Measurements from ENCODE around the gene ACTN3.
A peak's percentile ranks its signal among the peaks of the same experiment; 100 is the strongest.

Gene ACTN3

DNA sequence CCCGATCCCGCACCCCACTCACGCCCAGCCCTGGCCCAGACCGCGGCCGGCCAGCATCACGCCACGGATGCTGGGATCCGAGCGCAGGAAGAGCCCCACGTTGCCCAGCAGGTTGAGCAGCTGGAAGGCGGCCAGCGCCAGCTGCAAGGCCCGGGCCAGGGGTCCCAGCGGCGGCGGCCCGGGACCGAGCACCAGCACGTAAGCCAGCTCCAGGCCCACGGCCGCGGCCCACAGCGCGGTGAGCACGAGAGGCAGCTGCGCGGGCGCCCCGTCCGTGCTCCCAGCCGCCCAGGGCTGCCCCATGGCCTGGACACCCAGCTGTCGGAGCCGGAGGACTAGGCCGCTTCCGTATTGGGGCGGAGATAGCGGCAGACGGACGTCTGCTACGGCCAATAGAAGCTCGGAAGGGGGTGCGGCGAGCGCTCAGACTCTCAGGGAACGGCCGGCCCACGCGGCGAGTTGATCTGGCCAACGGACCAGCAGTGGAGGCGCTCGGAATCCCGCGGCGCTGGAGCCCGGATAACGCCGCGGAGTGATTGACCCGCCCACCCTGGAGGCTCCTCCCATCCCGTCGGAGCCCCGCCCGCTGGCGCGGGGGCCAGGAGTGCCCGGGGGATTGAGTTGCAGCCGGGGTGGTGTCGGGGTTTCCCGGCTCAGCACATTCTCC is 869 bp upstream of the ACTN3 start, which contains the start of gene ZDHHC24:
Gene ZDHHC24 (minus strand): TSS at position 348 of the 667 bp plus-strand sequence. CDS start 45 bp downstream, at position 303.
- DNase-seq (ENCODE audit: low read depth), result peak; percentile 72

DNA sequence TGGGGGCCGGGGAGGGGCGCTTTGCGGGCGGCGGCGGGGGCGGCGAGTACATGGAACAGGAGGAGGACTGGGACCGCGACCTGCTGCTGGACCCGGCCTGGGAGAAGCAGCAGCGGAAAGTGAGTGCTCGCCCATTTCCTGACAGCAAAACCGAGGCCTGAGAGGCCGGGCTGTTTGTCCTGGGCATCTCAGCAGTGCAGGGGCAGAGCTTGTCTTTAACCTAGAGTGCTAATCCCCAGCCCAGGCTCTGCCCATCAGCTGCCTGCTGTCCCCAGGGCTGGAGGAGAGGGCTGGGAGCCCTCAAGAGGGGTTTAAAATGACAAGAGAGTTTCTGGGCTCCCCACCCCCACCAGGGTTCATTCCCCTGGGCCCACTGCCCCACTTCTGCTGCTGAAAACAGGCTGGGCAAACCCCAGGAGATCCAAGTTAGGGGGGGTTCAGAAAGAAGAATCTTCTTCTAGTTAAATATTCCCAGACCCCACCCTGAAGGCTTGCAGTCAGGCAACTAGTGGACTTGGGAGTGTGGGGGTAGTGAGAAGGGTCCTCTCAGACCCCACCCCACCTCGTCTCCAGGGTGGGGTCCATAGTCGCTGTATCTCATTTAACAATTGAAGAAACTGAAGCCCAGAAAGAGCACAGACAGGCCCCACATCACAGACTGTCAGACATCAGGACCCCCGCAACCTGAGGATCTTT is 411 bp downstream of the ACTN3 start:
- no peak for DNase-seq (ENCODE audit: low read depth)

DNA sequence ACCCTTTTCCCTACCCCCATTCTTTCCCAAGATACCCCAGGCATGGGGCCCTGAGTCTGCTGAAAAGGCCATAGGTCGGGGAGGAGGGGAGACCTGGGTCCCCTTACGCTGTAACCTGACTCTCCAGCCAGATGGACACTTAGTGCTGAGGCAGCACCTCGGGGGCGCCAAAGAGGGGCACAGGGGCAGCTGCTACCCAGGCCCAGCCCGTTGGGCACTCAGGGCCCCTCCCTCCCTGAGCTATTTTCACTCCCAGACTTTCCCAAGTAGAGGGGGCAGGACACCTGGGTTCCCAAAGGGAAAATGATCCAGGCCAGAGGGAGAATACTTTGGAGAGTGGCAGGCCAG is 933 bp downstream of the ACTN3 start:
- DNase-seq (ENCODE audit: low read depth), result no peak

DNA sequence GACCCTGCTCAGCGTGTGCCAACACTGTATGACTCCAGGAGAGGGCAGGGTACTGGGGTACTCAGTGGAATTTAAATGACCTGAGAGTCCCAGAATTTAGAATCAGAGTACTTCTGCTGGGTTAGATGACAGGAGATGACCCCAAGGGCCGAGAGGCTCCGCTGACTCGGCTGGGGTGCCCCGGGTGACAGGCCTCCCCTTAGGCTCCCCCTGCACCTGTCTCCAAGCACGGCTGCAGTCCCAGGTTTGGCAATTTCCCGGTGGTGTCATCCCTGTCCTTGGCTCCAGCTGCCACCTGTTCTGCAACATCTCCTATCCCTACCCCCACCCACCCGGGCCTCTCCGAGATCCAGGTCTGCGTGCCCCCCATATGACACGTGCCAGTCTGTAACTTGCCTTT is 1.3 kb downstream of the ACTN3 start:
- DNase-seq (ENCODE audit: low read depth), result no peak

DNA sequence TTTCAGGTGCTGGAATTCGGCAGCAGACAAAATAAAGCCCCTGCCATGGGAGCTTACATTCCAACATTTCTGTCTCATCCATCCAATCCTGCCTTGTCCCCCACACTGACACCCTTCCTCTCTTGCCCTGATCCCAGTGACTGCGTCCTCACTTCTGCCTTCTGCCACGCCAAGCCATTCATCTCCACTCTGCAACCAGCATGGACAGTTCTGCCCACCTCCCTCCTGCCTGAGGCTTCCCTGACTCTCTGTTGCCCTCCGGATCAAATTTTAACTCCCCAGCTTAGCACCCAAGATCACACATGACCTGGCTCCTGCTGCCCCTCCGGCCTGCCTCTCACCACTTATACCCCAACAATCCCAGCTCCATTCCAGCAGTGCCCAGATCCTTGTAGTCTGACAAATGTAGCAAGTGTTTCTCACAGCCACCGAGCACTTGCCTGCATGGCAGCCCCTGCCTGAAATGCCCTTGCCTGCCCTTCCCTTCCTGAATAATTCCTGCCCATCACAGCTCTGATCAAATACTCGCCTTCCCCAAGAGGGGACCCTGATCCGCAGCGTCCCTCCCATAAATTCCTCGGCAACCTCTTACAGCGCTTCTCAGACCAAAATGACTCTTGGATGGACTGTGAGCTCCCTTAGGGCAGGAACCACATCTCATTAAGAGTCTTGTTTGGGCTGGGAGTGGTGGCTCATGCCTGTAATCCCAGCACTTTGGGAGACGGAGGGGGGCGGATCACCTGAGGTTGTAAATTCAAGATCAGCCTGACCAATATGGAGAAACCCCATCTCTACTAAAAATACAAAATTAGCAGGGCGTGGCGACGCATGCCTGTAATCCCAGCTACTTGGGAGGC is 2.3 kb downstream of the ACTN3 start:
- DNase-seq (ENCODE audit: low read depth), result no peak

DNA sequence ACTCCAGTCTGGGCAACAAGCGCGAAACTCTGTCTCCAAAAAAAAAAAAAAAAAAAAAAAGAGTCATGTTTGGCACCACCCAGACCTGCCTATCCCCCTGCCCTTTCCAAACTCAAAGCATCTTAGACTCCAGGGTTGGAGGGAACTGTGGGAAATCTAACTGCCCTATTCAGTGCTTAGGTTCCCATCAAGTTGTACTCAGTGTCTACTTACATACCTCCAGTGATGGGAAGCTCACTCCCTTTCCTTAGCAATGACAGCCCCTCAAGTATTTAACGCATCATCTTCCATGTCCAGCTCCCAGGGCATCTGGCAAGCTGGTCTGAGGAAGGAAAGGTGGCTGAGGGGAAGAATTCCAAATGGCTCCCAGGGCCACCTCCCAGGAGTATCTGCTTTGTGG is 3.0 kb downstream of the ACTN3 start:
- no peak for DNase-seq (ENCODE audit: low read depth)

DNA sequence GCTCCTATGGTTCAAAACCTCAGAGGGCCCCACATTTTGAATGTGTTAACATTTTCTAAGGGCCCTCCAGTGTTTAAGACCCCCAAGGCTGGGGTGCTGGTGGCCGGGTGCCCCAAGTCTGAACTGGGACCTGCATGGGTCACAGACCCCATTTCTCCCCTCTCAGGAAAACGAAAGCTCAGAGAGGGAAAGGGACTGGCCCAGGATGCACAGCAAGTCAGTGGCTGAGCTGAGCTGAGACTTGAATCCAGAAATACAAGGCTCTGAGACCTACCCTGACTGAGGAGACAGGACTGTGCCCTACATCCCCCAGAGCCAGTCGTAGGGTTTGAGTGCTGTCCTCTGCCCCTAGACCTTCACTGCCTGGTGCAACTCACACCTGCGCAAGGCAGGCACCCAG is 4.2 kb downstream of the ACTN3 start:
- no peak for DNase-seq (ENCODE audit: low read depth)

DNA sequence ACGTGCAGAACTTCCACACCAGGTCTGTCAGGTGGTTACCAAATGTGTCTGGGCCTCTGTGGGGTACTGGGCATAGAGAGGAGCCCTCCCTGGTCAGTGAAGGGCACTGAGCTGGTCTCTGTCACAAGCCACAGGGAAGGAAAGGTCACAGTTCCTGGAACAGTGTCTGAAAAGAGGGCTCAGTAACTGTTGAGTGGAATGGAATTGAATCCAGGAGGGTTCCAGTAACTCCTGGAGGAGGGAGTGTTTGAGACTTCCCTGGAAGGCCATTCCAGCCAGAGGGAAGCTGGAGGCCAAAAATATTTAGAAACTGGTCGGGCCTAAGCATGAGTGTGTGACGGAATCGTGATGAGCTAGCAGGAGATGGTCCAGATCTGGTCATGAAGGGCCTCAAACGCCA is 7.9 kb downstream of the ACTN3 start:
- DNase-seq (ENCODE audit: low read depth), result no peak

DNA sequence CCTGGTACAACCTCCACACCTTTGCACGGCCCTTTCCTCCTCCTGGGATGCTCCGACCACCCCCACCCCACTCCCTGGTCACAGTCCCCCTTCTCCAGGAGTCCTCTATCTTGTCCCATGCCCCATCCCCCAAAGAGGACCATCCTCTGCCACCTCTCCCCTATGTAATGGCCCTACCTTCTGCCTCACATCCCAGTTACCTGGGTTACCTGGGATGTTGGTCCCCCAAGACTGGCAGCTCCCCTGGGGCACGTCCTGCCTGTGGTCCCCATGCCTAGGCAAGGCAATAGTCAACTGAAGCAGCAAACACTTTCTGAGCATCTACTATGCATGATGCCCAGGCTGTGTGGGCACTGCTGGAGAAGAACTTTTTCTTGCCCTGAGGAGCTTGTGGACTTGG is 8.7 kb downstream of the ACTN3 start:
- no peak for DNase-seq (ENCODE audit: low read depth)

DNA sequence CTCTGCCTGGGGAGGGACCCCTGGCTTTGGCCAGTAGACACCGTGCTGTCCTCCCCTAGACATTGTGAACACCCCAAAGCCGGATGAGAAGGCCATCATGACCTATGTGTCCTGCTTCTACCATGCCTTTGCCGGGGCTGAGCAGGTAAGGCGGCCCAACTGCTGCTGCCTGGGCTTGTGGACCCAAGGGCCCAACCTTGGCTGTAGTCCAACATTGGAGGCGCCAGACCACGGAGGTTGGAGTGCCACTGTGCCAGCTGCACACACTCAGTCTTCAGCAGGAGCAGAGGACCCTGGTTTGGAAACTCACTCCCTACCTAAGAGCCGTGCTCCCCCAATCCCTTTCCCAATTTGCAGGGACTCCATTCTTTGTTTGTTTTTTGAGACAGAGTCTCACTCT is 9.4 kb downstream of the ACTN3 start:
- DNase-seq (ENCODE audit: low read depth), result no peak

DNA sequence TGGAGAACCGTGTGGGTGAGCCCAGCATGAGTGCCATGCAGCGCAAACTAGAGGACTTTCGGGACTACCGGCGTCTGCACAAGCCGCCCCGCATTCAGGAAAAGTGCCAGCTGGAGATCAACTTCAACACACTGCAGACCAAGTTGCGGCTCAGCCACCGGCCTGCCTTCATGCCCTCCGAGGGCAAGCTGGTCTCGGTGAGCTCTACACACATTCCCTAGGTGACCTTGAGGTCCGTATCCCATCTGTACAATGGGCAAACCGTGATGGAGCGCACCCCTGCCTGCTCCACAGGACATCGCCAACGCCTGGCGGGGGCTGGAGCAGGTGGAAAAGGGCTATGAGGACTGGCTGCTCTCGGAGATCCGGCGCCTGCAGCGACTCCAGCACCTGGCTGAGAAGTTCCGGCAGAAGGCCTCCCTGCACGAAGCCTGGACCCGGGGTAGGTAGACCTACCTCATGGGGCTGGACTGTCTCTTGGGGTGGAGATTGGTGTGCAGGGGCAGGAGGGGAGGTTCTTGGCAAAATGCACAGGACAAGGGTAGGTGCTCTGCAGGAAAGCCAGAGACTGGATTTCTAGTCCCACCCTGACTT is 11.1 kb downstream of the ACTN3 start:
- DNase-seq (ENCODE audit: low read depth), result no peak

DNA sequence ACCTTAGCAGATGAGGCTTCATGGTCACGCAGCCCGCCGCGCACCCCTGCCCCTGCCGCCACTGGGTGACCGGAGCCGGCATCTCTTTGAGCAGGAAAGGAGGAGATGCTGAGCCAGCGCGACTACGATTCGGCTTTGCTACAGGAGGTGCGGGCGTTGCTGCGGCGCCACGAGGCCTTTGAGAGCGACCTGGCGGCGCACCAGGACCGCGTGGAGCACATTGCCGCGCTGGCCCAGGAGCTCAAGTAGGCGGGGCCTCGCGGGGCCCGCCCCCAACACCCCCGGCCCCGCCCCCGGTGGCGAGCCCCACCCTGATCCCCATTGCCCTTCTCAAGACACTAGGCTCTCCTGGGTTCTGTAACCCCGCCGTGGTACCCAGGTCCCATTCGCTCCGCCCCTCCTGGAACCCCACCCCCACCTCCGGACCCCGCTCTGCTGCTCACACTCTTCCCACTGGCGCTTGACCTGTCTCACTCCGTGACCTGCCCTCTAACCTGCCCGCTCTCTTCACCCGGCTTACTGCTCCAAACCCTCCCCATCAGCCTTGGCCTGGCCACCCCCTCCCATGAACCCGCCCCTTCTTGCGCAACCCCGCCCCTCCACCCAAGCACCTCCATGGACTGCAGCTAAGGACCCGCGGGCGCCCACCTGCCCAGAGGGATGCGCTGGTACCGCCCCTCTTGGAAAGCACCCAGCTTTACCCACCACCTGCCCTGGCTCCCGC is 12.6 kb downstream of the ACTN3 start:
- DNase-seq (ENCODE audit: low read depth), result no peak

DNA sequence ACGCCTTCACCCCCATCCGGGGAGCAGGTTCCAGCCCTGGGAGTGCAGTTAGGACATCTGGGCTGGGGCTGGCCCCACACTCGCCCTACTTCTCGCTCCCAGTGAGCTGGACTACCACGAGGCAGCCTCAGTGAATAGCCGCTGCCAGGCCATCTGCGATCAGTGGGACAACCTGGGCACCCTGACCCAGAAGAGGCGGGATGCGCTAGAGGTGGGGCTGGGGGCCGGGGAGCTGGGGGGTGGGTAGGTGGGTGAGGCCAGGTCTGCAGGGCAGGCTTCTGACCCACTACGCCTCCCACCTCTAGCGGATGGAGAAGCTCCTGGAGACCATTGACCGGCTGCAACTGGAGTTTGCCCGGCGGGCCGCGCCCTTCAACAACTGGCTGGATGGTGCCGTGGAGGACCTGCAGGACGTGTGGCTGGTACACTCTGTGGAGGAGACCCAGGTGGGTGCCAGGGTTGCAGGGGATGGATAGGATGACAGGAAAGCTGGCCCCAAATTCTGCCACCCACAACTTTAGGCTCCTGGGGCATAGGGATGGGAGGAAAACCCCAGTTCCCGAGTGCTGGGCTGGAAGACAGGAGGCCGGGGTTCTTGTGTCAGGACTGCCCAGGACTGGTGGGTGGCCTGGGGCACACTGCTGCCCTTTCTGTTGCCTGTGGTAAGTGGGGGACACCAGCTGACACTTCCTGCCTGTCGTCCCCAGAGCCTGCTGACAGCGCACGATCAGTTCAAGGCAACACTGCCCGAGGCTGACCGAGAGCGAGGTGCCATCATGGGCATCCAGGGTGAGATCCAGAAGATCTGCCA is 13.4 kb downstream of the ACTN3 start:
- no peak for DNase-seq (ENCODE audit: low read depth)

DNA sequence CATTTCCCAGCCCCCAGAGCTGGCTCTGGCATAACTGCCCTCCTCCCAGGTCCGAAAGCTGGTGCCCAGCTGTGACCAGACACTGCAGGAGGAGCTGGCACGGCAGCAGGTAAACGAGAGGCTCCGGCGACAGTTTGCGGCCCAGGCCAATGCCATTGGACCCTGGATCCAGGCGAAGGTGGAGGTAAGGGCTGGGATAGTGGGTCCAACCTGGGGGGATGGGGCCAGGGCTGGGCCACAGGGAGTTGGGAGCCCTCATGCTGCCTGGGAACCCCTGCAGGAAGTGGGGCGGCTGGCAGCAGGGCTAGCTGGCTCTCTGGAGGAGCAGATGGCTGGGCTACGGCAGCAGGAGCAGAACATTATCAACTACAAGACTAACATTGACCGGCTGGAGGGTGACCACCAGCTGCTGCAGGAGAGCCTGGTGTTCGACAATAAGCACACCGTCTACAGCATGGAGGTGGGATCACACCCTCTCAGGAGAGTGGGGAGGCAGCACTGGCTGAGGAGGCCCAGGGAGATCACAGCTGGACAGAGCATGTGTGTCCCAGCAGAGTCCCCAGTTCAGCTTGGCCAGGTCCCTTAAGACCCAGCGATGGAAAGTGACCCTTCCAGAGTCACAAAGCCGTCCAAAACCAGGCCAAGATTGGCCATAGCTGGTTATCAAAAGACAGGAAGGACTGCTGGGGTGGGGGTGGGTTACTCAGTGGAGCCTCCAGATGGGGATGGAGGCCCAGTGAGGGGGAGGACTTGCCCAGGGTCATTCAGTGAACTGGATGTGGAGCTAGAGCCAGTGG is 14.7 kb downstream of the ACTN3 start:
- DNase-seq (ENCODE audit: low read depth), result no peak

DNA sequence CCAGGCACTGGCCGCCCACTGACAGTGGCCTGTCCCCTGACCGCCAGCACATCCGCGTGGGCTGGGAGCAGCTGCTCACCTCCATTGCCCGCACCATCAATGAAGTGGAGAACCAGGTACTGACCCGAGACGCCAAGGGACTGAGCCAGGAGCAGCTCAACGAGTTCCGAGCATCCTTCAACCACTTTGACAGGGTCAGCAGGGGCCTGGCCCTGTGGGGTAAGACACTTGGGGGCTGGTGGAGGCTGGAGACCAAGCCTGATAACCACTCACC is 15.2 kb downstream of the ACTN3 start:
- DNase-seq (ENCODE audit: low read depth), result no peak

DNA sequence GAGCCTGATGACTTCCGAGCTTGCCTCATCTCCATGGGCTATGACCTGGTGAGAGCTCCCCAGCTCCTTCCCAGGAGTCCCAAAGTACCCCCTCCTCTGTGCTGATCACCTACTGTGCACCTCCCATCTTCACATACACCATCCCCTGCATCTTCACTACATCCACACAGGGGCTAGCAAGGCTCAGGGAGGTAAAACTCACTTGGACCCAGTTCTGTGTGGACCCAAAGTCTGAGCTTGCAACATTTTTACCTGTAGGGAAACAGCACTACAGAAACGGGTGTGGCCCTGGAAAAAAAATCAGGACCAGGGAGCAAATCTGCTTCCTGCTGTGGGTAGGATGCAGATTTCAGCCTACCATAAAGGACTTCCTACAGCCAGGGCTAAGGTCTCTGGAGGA is 15.6 kb downstream of the ACTN3 start:
- no peak for DNase-seq (ENCODE audit: low read depth)

DNA sequence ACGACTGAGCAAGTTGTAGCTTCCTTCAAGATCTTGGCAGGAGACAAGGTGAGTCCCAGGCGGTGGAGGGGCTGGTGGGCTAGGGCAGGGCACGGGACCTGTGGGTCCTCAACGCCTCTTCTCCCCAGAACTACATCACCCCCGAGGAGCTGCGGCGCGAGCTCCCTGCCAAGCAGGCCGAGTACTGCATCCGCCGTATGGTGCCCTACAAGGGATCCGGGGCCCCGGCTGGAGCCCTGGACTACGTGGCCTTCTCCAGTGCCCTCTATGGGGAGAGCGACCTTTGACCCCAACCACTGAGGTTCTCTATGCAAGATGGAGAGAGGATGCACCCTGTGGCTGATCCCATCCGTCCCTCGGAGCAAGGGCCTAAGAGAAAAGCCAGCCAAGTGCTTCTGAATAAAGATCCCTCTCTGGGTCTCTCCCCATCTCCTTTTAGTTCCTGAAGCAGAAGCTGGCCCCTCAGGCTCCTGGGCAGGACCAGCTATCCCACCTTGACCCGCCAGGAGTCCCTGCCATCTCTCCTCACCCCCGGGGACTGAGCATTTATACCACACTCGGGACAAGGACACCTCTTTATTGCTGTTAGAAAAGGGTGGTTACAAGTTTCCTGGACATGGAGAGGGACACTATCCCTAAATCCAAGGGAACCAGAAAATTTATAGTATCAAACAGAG is 16.3 kb downstream of the ACTN3 start:
- DNase-seq (ENCODE audit: low read depth), result no peak

DNA sequence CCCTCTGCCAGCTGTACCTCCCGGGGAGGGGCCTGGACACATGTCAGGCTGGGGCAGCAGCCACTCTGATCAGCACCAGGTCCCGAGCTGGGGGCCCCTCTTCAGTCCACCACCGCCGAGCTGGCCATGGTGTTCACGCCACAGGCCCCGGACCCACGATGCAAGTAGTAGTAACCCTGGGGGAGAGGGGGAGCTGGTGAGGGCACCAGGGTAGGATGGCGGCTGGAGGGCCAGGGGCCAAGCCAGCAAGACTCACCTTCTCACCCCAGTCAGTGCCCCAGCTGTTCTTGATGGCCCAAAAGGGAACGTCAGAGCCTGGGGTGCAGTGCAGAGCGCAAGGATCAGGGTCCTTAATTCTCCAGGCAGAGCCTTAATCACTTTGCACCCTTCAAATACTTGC is 17.1 kb downstream of the ACTN3 start:
- DNase-seq (ENCODE audit: low read depth), result no peak

DNA sequence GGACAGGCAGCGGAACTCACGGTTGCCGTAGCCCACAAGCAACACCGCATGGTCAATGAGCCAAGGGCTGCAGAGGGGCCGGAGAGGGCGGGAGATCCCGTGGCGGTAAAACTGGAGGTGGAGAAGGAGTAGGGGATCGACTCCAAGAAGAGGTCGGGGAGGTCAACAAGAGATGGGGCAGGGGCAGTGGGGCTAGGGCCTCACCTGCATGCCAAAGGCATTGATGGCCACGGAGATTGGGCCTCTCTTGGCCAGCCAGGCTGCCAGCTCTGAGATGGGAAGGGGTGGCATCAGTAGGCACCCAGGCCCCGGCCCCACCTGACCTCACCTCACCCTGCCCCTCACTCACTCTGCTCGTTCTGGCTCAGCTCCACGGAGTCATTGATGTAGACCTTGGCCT is 17.8 kb downstream of the ACTN3 start:
- no peak for DNase-seq (ENCODE audit: low read depth)

DNA sequence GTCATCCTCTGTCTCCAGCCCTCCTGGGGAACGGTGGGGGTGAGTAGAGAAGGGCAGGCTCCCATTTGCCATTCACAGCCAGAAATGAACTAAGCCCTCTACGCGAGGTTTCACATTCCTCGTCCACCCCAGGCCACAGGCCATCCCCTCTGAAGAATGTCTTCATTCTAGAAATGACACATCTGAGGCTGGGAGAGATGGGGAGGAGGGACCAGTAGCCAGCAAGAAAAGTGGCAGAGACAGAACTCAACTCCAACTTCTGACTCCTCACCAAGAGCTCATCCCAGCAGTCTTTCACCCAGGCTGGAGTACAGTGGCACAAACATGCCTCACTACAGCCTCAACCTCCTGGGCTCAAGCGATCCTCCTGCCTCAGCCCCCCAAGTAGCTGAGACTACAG is 18.3 kb downstream of the ACTN3 start:
- DNase-seq (ENCODE audit: low read depth), result no peak

Data from stimulated activated CD8-positive, alpha-beta memory T cell treated with anti-CD3 and anti-CD28 coated beads, Interleukin-12 subunit alpha, Interleukin-12 subunit beta, amount 100 ng/mL, for 4 hours (primary cell).